Measurements from ENCODE around the gene PIK3R6. TPM values are rescaled to one million over a fixed set of nuclear protein-coding genes. Genes with fewer than 3 reads are reported as not detected.

The PIK3R6 gene, protein sequence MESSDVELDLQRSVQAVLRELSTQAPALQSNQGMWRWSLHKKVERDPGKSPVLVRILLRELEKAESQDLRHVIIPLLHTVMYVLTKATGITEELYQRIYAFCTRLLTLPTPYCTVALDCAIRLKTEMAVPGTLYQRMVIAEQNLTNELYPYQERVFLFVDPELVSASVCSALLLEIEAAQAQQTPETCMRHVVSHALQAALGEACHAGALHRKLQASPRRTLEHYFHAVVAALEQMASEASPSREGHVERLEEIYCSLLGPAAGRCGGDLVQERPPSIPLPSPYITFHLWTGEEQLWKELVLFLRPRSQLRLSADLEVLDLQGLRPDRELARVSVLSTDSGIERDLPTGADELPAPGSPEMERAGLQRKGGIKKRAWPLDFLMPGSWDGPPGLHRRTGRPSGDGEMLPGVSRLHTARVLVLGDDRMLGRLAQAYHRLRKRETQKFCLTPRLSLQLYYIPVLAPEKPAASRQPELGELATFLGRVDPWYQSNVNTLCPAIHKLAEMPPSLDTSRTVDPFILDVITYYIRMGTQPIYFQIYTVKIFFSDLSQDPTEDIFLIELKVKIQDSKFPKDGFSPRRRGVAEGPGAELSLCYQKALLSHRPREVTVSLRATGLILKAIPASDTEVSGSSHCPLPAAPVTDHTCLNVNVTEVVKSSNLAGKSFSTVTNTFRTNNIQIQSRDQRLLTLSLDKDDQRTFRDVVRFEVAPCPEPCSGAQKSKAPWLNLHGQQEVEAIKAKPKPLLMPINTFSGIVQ
- total RNA-seq: 0.52 TPM

- H3K27ac ChIP-seq (ENCODE audit: low read depth, low read length): no peak within 1 kb of the TSS
- peak within 1 kb of the TSS in 2 of 3 donors; percentile 13 to 27 for H3K4me3 ChIP-seq (ENCODE audit: low read length in 3 of 3)
- H3K36me3 ChIP-seq (ENCODE audit: control insufficient read depth in 3 of 3, insufficient read depth in 3 of 3, low read length in 3 of 3): no peaks in the 10 kb centered on the region
- no peaks in the 10 kb centered on the region for H3K9me3 ChIP-seq (ENCODE audit: control insufficient read depth in 3 of 3, low read length in 3 of 3)
- H3K27me3 ChIP-seq (ENCODE audit: control insufficient read depth in 3 of 3, insufficient read depth in 3 of 3, low read length in 3 of 3): peaks cover 3 to 5% (median 4%) of the 10 kb centered on the region in 3 donors
- H3K9ac ChIP-seq (ENCODE audit: low read depth in 1 of 3, low read length in 3 of 3): peak within 1 kb of the TSS in 1 of 3 donors; percentile 8
- peaks cover 0 to 3% (median 0%) of the 10 kb centered on the region in 3 donors for H3K4me1 ChIP-seq (ENCODE audit: control insufficient read depth in 3 of 3, insufficient read depth in 3 of 3, low read length in 3 of 3)
Measured at GRCh38 chr17:8867361-8867981, at the start of gene PIK3R6. Gene PIK3R6 (minus strand): TSS chr17:8867674. CDS start chr17:8849794, 17,880 bp downstream.

DNA sequence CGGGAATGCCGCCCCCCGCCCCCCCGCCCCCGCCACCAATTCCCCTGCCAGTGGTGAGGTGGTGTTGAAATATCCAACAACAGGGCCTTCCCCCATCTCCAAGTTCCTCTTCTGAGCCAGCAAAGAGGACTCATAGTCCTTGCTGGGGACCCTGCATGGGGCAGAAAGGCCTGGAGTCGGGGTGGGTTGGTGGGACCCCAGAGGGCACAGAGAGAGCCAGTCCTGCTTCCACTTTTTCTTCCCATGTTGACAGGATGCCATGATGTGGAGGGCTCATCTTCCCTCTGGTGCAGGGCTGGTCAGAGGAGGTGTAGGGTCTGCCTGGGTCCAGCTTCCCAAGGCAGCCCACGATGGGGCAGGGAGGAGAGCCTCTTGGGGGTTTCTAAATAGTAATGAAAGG, 49.0 kb upstream of the PIK3R6 start:
- Histone ChIP-seq H3K27me3 (ENCODE audit: control insufficient read depth in 3 of 3, insufficient read depth in 3 of 3, low read length in 3 of 3) (peaks cover 6 to 34% (median 29%) of the 10 kb centered on the region in 3 donors), H3K36me3 (ENCODE audit: control insufficient read depth in 3 of 3, insufficient read depth in 3 of 3, low read length in 3 of 3) (no peaks in the 10 kb centered on the region), H3K9me3 (ENCODE audit: control insufficient read depth in 3 of 3, low read length in 3 of 3) (peaks cover 0 to 2% (median 0%) of the 10 kb centered on the region in 3 donors), H3K9ac (ENCODE audit: low read depth in 1 of 3, low read length in 3 of 3) (no peak overlapping the region), H3K4me3 (ENCODE audit: low read length in 3 of 3) (no peak overlapping the region), H3K4me1 (ENCODE audit: control insufficient read depth in 3 of 3, insufficient read depth in 3 of 3, low read length in 3 of 3) (peaks cover 0 to 2% (median 0%) of the 10 kb centered on the region in 3 donors), H3K27ac (ENCODE audit: low read depth, low read length) (no peak overlapping the region)

DNA sequence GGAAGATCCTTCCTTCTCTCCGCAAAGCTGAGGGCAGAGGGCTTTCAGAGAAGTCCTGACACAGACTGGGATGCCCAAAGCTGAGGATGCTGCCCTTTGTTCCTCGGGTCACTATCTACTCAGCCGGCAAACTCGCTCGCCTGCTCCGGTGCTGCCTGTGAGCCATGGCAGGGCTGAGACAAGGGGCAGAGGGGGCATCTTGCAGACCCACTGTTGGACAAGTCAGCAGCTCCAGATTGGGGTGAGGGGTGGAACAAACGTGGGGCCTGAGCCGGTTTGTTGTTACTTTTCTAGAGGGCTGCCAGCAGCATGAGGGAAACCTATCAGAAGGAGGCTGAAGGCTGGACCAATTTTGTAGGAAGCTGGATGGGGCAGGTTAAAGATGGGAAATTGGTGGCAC, 47.1 kb upstream of the PIK3R6 start:
- Histone ChIP-seq H3K4me1 (ENCODE audit: control insufficient read depth in 3 of 3, insufficient read depth in 3 of 3, low read length in 3 of 3) (peaks cover 0 to 5% (median 0%) of the 10 kb centered on the region in 3 donors), H3K9ac (ENCODE audit: low read depth in 1 of 3, low read length in 3 of 3) (no peak overlapping the region), H3K9me3 (ENCODE audit: control insufficient read depth in 3 of 3, low read length in 3 of 3) (peaks cover 0 to 2% (median 0%) of the 10 kb centered on the region in 3 donors), H3K27me3 (ENCODE audit: control insufficient read depth in 3 of 3, insufficient read depth in 3 of 3, low read length in 3 of 3) (peaks cover 6 to 50% (median 35%) of the 10 kb centered on the region in 3 donors), H3K27ac (ENCODE audit: low read depth, low read length) (no peak overlapping the region), H3K36me3 (ENCODE audit: control insufficient read depth in 3 of 3, insufficient read depth in 3 of 3, low read length in 3 of 3) (no peaks in the 10 kb centered on the region), H3K4me3 (ENCODE audit: low read length in 3 of 3) (no peak overlapping the region)

DNA sequence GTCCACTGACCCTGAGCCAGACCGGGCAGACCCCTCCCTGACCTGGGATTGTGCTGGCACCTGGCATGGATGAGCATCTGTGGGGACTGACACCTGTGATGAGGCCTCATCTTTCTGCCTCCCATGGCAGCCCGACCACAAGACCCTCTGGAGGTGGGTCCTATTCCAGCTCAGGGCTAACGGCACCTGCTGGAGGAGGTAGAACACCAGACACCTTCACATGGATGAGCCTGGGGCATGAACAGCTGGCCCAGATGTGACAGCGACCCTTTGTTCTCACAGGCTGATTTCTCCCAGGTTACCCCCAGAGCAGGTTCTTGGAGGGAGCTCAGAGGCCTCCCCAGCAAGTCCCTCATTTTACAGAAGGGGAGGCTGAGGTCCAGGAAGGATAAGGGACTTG, 46.4 kb upstream of the PIK3R6 start:
- H3K27me3 ChIP-seq (ENCODE audit: control insufficient read depth in 3 of 3, insufficient read depth in 3 of 3, low read length in 3 of 3): peaks cover 6 to 53% (median 35%) of the 10 kb centered on the region in 3 donors

DNA sequence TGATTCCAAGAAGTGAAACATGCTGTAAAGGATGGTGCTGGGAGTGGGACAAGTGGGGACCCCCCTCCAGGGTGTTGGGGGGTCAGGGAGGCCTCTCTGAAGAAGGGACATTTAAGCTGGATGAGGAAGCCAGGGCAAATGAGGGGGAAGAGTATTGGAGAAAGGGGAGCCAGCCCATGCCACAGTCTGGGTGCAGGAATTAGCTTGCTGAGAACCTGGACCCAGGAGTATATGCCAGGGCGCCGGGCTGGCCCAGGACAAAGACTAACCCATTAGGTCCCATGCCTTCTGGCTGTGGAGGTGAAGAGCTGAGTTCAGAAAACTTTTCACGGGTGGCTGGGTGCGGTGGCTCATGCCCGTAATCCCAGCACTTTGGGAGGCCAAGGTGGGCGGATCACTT, 45.6 kb upstream of the PIK3R6 start:
- H3K36me3 ChIP-seq (ENCODE audit: control insufficient read depth in 3 of 3, insufficient read depth in 3 of 3, low read length in 3 of 3): no peaks in the 10 kb centered on the region
- H3K27me3 ChIP-seq (ENCODE audit: control insufficient read depth in 3 of 3, insufficient read depth in 3 of 3, low read length in 3 of 3): peaks cover 6 to 57% (median 35%) of the 10 kb centered on the region in 3 donors

More for the DNA sequence above, 46.4 kb upstream of the PIK3R6 start:
- no peak overlapping the region for H3K4me3 ChIP-seq (ENCODE audit: low read length in 3 of 3)
- H3K36me3 ChIP-seq (ENCODE audit: control insufficient read depth in 3 of 3, insufficient read depth in 3 of 3, low read length in 3 of 3): no peaks in the 10 kb centered on the region
- peaks cover 0 to 5% (median 0%) of the 10 kb centered on the region in 3 donors for H3K4me1 ChIP-seq (ENCODE audit: control insufficient read depth in 3 of 3, insufficient read depth in 3 of 3, low read length in 3 of 3)
- H3K9ac ChIP-seq (ENCODE audit: low read depth in 1 of 3, low read length in 3 of 3): no peak overlapping the region
- no peak overlapping the region for H3K27ac ChIP-seq (ENCODE audit: low read depth, low read length)
- H3K9me3 ChIP-seq (ENCODE audit: control insufficient read depth in 3 of 3, low read length in 3 of 3): peaks cover 0 to 2% (median 0%) of the 10 kb centered on the region in 3 donors

GRCh38 chr17:8912084-8912981, 44.9 kb upstream of the PIK3R6 start:
- Histone ChIP-seq H3K4me1 (ENCODE audit: control insufficient read depth in 3 of 3, insufficient read depth in 3 of 3, low read length in 3 of 3) (peaks cover 0 to 5% (median 0%) of the 10 kb centered on the region in 3 donors), H3K4me3 (ENCODE audit: low read length in 3 of 3) (no peak overlapping the region), H3K36me3 (ENCODE audit: control insufficient read depth in 3 of 3, insufficient read depth in 3 of 3, low read length in 3 of 3) (no peaks in the 10 kb centered on the region), H3K9ac (ENCODE audit: low read depth in 1 of 3, low read length in 3 of 3) (no peak overlapping the region), H3K27me3 (ENCODE audit: control insufficient read depth in 3 of 3, insufficient read depth in 3 of 3, low read length in 3 of 3) (peaks cover 6 to 57% (median 35%) of the 10 kb centered on the region in 3 donors), H3K9me3 (ENCODE audit: control insufficient read depth in 3 of 3, low read length in 3 of 3) (no peaks in the 10 kb centered on the region), H3K27ac (ENCODE audit: low read depth, low read length) (no peak overlapping the region)

More for the DNA sequence above, 45.6 kb upstream of the PIK3R6 start:
- Histone ChIP-seq H3K9me3 (ENCODE audit: control insufficient read depth in 3 of 3, low read length in 3 of 3) (no peaks in the 10 kb centered on the region), H3K4me1 (ENCODE audit: control insufficient read depth in 3 of 3, insufficient read depth in 3 of 3, low read length in 3 of 3) (peaks cover 0 to 5% (median 0%) of the 10 kb centered on the region in 3 donors), H3K27ac (ENCODE audit: low read depth, low read length) (no peak overlapping the region), H3K9ac (ENCODE audit: low read depth in 1 of 3, low read length in 3 of 3) (no peak overlapping the region), H3K4me3 (ENCODE audit: low read length in 3 of 3) (no peak overlapping the region)

GRCh38 chr17:8910969-8911604, 43.6 kb upstream of the PIK3R6 start:
- H3K9ac ChIP-seq (ENCODE audit: low read depth in 1 of 3, low read length in 3 of 3): no peak overlapping the region
- no peaks in the 10 kb centered on the region for H3K36me3 ChIP-seq (ENCODE audit: control insufficient read depth in 3 of 3, insufficient read depth in 3 of 3, low read length in 3 of 3)
- peaks cover 6 to 57% (median 35%) of the 10 kb centered on the region in 3 donors for H3K27me3 ChIP-seq (ENCODE audit: control insufficient read depth in 3 of 3, insufficient read depth in 3 of 3, low read length in 3 of 3)
- no peaks in the 10 kb centered on the region for H3K9me3 ChIP-seq (ENCODE audit: control insufficient read depth in 3 of 3, low read length in 3 of 3)
- no peak overlapping the region for H3K27ac ChIP-seq (ENCODE audit: low read depth, low read length)
- H3K4me3 ChIP-seq (ENCODE audit: low read length in 3 of 3): no peak overlapping the region
- H3K4me1 ChIP-seq (ENCODE audit: control insufficient read depth in 3 of 3, insufficient read depth in 3 of 3, low read length in 3 of 3): peaks cover 0 to 5% (median 0%) of the 10 kb centered on the region in 3 donors

DNA sequence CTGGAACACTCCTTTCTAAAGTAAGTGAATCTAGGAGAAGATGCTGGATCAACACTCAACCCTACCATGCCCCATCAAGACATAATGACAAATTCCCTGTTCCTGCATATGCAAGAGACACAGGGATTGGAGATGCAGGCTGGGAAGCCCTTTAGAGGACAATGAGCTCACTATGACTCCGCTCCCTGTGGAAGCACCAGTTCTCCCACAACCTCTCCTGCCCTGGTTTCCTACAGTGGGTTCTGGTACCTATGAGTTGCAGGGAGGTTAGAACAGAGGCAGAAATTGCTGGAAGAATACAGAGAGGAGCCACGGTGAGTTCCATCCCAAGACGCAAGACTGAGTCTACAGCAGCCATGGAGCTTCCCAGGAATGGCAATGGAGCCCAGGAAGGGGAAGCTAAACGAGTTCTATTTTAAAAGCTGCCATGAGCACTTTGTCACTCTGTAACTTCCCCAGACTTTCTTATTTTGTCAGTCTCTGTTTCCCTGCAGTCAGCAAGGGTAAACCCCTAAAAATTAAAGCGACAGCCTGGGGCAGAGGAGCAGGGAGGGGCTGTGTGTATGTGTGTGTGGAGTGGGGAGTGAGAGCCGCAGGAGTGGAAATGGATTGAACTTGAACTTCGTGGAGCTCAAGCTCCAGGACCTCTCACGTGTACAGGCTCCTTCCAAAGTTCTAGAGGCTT, 42.3 kb upstream of the PIK3R6 start:
- no peaks in the 10 kb centered on the region for H3K36me3 ChIP-seq (ENCODE audit: control insufficient read depth in 3 of 3, insufficient read depth in 3 of 3, low read length in 3 of 3)
- no peaks in the 10 kb centered on the region for H3K9me3 ChIP-seq (ENCODE audit: control insufficient read depth in 3 of 3, low read length in 3 of 3)
- peaks cover 5 to 53% (median 30%) of the 10 kb centered on the region in 3 donors for H3K27me3 ChIP-seq (ENCODE audit: control insufficient read depth in 3 of 3, insufficient read depth in 3 of 3, low read length in 3 of 3)
- H3K9ac ChIP-seq (ENCODE audit: low read depth in 1 of 3, low read length in 3 of 3): no peak overlapping the region
- H3K27ac ChIP-seq (ENCODE audit: low read depth, low read length): no peak overlapping the region
- no peak overlapping the region for H3K4me3 ChIP-seq (ENCODE audit: low read length in 3 of 3)
- peaks cover 0 to 5% (median 0%) of the 10 kb centered on the region in 3 donors for H3K4me1 ChIP-seq (ENCODE audit: control insufficient read depth in 3 of 3, insufficient read depth in 3 of 3, low read length in 3 of 3)

All from skeletal muscle tissue (tissue), 4 donors.